Measurements from ENCODE around the gene TCHHL1. TPM values are rescaled to one million over a fixed set of nuclear protein-coding genes. Genes with fewer than 3 reads are reported as not detected.
A peak's percentile ranks its signal among the peaks of the same experiment; 100 is the strongest.

Gene TCHHL1
- total and polyA plus RNA-seq, 9 of the 15 experiments (the other 6 are each of a cell fraction or from before 2014, with no cell fraction given): not detected

DNA sequence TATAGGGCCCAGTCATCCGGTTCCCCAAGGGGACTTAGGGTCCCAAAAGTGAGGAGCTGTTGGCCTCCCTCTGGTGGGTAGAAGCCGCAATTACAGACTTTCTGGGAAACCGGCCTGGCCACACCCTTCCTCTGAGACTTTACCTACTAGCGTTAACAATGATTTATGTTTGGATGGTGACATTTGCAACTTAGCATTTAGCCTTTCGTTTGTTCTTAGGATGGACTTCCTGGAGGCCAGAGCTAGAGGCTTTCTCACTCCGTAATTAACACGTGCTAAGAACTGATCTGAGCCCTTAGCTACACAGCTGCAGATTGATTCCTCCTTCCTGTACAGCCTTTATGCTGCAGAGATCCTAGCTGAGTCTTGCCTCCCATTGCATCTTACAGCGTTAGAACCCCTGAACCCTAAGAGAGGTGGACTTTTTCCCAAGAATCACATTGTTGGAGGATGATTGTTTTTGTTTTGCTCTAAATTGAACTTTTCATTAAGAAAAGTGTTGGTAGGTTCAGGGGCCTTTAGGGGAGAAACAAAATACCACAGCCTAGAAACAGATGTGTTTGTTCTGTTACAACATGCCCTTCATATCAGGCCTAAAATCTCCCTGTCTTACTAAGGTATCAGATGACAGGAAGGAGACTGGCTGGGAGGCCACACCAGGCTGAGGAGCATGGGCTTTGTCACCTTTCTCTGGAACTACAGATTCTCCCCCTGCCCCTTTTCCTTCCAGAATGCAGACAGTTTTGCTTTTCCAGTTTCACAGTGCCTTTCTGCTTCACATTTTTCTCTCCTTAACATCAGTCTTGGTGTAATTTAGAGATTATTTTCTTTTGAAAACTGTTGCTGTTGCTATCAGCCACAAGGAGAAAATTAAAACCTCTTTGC lies 54.0 kb downstream of the TCHHL1 start (continued):
- TF ChIP-seq NR2F6 (CRISPR knock-in tag; IDR thresholded peaks at IDR 0.05) (no peak), ZNF583 (CRISPR knock-in tag; IDR thresholded peaks at IDR 0.05) (no peak), ZNF785 (CRISPR knock-in tag; IDR thresholded peaks at IDR 0.05) (no peak), SIN3A (IDR thresholded peaks at IDR 0.05; ENCODE audit: borderline replicate concordance in 2 of 2, control insufficient read depth in 1 of 2, low read depth in 2 of 2, low read length in 2 of 2) (0 out of 4 replicates have a peak, but pooled peaks of 1 of the 2 experiments have one; percentile 58), BRD9 (IDR thresholded peaks at IDR 0.05; ENCODE audit: low read depth, partially characterized antibody) (no peak), CHD1 (IDR thresholded peaks at IDR 0.05; ENCODE audit: low read length) (no peak), ZNF696 (CRISPR knock-in tag; conservative IDR thresholded peaks at IDR 0.05) (no peak), ZNF224 (CRISPR knock-in tag; IDR thresholded peaks at IDR 0.05) (no peak), TOE1 (IDR thresholded peaks at IDR 0.05; ENCODE audit: borderline replicate concordance) (0 out of 2 replicates have a peak, but pooled peaks have one; percentile 46), TOE1 (CRISPR knock-in tag; IDR thresholded peaks at IDR 0.05; ENCODE audit: borderline replicate concordance, low read depth) (no peak), HCFC1 (IDR thresholded peaks at IDR 0.05; ENCODE audit: low read depth, low read length) (no peak), TCF7 (IDR thresholded peaks at IDR 0.05; ENCODE audit: borderline replicate concordance) (no peak; the same call in 1 of the 2 replicates), MTA3 (IDR thresholded peaks at IDR 0.05; ENCODE audit: borderline replicate concordance) (no peak; the same call in none of the 2 replicates), EGR1 (conservative IDR thresholded peaks at IDR 0.05) (no peak), DPF2 (IDR thresholded peaks at IDR 0.05) (peak; percentile 83), RHOXF2B (CRISPR knock-in tag; conservative IDR thresholded peaks at IDR 0.05) (no peak)
- TF ChIP-seq, protein P1, sequence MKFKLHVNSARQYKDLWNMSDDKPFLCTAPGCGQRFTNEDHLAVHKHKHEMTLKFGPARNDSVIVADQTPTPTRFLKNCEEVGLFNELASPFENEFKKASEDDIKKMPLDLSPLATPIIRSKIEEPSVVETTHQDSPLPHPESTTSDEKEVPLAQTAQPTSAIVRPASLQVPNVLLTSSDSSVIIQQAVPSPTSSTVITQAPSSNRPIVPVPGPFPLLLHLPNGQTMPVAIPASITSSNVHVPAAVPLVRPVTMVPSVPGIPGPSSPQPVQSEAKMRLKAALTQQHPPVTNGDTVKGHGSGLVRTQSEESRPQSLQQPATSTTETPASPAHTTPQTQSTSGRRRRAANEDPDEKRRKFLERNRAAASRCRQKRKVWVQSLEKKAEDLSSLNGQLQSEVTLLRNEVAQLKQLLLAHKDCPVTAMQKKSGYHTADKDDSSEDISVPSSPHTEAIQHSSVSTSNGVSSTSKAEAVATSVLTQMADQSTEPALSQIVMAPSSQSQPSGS (CRISPR knock-in tag; IDR thresholded peaks at IDR 0.05): no peak
- TF ChIP-seq, protein P2, sequence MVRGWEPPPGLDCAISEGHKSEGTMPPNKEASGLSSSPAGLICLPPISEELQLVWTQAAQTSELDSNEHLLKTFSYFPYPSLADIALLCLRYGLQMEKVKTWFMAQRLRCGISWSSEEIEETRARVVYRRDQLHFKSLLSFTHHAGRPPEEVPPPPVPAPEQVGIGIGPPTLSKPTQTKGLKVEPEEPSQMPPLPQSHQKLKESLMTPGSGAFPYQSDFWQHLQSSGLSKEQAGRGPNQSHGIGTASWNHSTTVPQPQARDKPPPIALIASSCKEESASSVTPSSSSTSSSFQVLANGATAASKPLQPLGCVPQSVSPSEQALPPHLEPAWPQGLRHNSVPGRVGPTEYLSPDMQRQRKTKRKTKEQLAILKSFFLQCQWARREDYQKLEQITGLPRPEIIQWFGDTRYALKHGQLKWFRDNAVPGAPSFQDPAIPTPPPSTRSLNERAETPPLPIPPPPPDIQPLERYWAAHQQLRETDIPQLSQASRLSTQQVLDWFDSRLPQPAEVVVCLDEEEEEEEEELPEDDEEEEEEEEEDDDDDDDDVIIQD (CRISPR knock-in tag; IDR thresholded peaks at IDR 0.05): no peak
- TF ChIP-seq, protein P3, sequence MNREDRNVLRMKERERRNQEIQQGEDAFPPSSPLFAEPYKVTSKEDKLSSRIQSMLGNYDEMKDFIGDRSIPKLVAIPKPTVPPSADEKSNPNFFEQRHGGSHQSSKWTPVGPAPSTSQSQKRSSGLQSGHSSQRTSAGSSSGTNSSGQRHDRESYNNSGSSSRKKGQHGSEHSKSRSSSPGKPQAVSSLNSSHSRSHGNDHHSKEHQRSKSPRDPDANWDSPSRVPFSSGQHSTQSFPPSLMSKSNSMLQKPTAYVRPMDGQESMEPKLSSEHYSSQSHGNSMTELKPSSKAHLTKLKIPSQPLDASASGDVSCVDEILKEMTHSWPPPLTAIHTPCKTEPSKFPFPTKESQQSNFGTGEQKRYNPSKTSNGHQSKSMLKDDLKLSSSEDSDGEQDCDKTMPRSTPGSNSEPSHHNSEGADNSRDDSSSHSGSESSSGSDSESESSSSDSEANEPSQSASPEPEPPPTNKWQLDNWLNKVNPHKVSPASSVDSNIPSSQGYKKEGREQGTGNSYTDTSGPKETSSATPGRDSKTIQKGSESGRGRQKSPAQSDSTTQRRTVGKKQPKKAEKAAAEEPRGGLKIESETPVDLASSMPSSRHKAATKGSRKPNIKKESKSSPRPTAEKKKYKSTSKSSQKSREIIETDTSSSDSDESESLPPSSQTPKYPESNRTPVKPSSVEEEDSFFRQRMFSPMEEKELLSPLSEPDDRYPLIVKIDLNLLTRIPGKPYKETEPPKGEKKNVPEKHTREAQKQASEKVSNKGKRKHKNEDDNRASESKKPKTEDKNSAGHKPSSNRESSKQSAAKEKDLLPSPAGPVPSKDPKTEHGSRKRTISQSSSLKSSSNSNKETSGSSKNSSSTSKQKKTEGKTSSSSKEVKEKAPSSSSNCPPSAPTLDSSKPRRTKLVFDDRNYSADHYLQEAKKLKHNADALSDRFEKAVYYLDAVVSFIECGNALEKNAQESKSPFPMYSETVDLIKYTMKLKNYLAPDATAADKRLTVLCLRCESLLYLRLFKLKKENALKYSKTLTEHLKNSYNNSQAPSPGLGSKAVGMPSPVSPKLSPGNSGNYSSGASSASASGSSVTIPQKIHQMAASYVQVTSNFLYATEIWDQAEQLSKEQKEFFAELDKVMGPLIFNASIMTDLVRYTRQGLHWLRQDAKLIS (CRISPR knock-in tag; IDR thresholded peaks at IDR 0.05): no peak
- TF ChIP-seq, protein P4, sequence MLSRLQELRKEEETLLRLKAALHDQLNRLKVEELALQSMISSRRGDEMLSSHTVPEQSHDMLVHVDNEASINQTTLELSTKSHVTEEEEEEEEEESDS (CRISPR knock-in tag; IDR thresholded peaks at IDR 0.05): no peak
